ENCODE results near the gene KIAA1958. TPM values are rescaled to one million over a fixed set of nuclear protein-coding genes. Genes with fewer than 3 reads are reported as not detected.

Gene KIAA1958
- total RNA-seq, 1 experiment from 2014 or later, result 14.2 TPM

DNA sequence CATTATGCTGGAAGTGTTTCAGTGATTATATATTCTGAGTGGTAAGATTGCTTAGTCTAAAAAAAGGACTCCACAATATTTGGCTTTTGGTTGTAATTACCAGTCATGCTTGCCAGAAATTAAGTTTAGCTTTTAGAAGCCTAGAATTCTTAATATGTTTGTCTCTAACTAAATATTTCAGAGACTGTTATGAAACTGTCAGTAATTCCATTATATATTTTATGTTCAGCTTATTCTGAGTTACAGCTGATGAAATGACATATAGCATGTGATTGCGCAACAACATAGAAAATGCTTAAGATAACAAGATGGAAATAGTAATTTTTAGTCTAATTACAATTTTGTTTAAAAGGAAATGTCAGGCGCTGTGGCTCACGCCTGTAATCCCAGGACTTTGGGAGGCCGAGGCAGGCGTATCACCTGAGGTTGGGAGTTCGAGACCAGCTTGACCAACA is 44.2 kb downstream of the KIAA1958 start:
- DNase-seq, result no peak

DNA sequence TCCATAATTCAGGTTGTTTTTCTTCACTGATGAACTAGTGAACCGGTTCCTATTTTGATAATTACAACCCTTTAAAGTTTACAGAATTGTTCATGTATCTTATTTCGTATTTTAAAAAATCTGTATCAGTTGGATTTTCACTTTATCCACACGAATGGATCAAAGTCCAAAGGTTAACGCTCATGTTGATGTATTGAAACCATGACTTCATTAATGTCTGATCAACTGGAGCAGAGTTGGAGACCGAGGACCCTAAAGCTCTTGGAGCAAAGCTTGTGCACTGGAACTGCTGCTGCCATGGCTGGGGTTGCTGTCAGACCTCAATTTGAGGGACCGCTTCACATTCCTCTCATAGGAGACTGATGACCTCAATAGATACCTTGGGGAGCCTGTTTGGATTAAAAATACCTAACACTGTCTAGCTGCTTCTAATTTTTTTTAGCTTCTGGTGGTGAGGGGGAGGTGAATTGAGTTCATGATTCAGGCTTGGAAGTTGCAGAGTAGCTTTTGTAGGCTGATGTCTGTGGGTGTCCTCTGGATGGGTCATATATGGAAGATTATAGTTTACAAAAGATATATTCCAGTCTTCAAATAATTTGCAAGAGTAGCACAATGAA is 45.1 kb downstream of the KIAA1958 start:
- Histone ChIP-seq H3K36me3 (replicated peaks; ENCODE audit: control insufficient read depth, insufficient read depth, low read length) (no peaks in the 10 kb centered on the region), H3K4me3 (ENCODE audit: insufficient read depth, low read depth, low read length) (no peak overlapping the region), H3K27me3 (ENCODE audit: control insufficient read depth, insufficient read depth, low read length) (no peaks in the 10 kb centered on the region)
- no peak for DNase-seq

More for the DNA sequence above, 44.2 kb downstream of the KIAA1958 start:
- H3K4me3 ChIP-seq (ENCODE audit: insufficient read depth, low read depth, low read length), result no peak overlapping the region
- no peaks in the 10 kb centered on the region for H3K36me3 ChIP-seq (replicated peaks; ENCODE audit: control insufficient read depth, insufficient read depth, low read length)
- H3K27me3 ChIP-seq (ENCODE audit: control insufficient read depth, insufficient read depth, low read length), result no peaks in the 10 kb centered on the region

DNA sequence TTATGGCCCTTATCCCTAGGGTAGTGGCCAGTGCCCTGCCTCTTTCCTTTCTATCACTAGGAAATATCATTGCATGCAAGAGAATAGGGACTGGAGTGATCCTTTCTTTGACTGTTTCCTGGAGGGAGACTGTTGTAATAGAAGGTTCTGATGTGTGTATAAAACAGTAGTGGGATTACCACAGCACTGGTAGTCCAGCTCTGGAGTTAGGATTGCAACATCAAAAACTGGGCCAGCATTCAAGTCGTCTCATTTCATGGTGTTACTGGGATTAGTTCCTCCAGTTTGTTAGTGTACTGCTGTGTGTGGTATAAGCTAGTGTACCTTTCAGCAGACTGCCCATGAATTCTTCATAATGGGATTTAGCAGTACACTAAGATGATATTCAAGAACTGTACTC is 45.8 kb downstream of the KIAA1958 start:
- no peaks in the 10 kb centered on the region for H3K36me3 ChIP-seq (replicated peaks; ENCODE audit: control insufficient read depth, insufficient read depth, low read length)
- H3K4me3 ChIP-seq (ENCODE audit: insufficient read depth, low read depth, low read length), result no peak overlapping the region
- no peak for DNase-seq
- H3K27me3 ChIP-seq (ENCODE audit: control insufficient read depth, insufficient read depth, low read length), result no peaks in the 10 kb centered on the region

- Histone ChIP-seq H3K27me3 (ENCODE audit: control insufficient read depth, insufficient read depth, low read length) (no peaks in the 10 kb centered on the region), H3K4me3 (ENCODE audit: insufficient read depth, low read depth, low read length) (no peak overlapping the region), H3K36me3 (replicated peaks; ENCODE audit: control insufficient read depth, insufficient read depth, low read length) (no peaks in the 10 kb centered on the region)
- no peak for DNase-seq
These were observed 47.0 kb downstream of the KIAA1958 start for GRCh38 chr9:112533660-112534059.

DNA sequence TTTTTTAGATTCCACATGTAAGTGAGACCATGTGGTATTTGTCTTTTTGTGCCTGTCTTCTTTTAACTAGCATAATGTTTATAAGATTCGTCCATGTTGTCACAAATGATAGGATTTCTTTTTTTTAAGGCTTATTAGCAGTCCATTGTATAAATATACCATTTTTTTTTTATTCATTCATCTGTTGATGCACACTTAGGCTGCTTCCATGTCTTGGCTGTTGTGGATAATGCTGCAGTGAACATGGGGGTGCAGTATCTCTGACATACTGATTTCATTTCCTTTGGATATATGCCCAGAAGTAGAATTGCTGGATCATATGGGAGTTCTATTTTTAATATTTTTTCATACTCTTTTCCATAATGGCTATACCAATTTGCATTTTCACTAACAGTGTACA is 48.7 kb downstream of the KIAA1958 start:
- no peak for DNase-seq
- H3K4me3 ChIP-seq (ENCODE audit: insufficient read depth, low read depth, low read length), result no peak overlapping the region
- no peaks in the 10 kb centered on the region for H3K27me3 ChIP-seq (ENCODE audit: control insufficient read depth, insufficient read depth, low read length)
- no peaks in the 10 kb centered on the region for H3K36me3 ChIP-seq (replicated peaks; ENCODE audit: control insufficient read depth, insufficient read depth, low read length)

DNA sequence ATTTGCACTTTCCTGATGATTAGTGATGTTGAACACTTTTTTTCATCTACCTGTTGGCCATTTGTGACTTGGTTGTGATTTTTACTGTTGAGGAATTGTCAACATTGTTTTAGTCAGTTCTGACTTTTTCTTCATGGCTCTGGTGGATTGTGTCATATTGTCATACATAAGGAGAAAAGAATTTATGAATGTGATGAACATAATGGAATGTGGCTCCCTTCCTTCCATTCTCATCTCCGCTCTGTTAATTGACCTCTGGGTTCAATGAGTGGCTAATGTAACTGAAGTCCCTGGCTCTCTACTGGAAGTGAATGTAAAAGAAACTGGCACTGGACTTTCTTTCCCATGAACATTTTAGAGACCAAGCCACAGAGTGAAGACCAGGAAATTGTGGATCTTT is 49.2 kb downstream of the KIAA1958 start:
- DNase-seq, result no peak
- H3K36me3 ChIP-seq (replicated peaks; ENCODE audit: control insufficient read depth, insufficient read depth, low read length), result no peaks in the 10 kb centered on the region
- no peaks in the 10 kb centered on the region for H3K27me3 ChIP-seq (ENCODE audit: control insufficient read depth, insufficient read depth, low read length)
- H3K4me3 ChIP-seq (ENCODE audit: insufficient read depth, low read depth, low read length), result no peak overlapping the region

- DNase-seq, result no peak
- Histone ChIP-seq H3K4me3 (ENCODE audit: insufficient read depth, low read depth, low read length) (no peak overlapping the region), H3K27me3 (ENCODE audit: control insufficient read depth, insufficient read depth, low read length) (no peaks in the 10 kb centered on the region), H3K36me3 (replicated peaks; ENCODE audit: control insufficient read depth, insufficient read depth, low read length) (no peaks in the 10 kb centered on the region)
These were observed 50.9 kb downstream of the KIAA1958 start for GRCh38 chr9:112537561-112537960.

DNA sequence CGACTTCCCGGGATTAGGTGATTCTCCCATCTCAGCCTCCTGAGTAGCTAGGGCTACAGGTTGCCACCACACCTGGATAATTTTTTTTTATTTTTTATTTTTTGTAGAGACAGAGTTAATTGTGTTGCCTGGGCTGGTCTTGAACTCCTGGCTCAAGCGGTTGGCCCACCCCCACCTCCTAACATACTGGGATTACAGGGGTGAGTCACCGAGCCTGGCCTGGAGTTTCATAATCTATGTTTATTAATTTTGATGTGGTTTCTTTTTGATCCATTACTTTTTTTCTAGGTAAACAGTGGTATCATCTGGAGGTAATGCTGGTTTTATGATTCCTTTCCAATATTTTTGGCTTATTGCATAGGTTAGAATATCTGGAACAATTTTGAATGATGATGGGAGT is 54.2 kb downstream of the KIAA1958 start:
- no peak for DNase-seq
- H3K27me3 ChIP-seq (ENCODE audit: control insufficient read depth, insufficient read depth, low read length), result no peaks in the 10 kb centered on the region
- no peaks in the 10 kb centered on the region for H3K36me3 ChIP-seq (replicated peaks; ENCODE audit: control insufficient read depth, insufficient read depth, low read length)
- no peak overlapping the region for H3K4me3 ChIP-seq (ENCODE audit: insufficient read depth, low read depth, low read length)

DNA sequence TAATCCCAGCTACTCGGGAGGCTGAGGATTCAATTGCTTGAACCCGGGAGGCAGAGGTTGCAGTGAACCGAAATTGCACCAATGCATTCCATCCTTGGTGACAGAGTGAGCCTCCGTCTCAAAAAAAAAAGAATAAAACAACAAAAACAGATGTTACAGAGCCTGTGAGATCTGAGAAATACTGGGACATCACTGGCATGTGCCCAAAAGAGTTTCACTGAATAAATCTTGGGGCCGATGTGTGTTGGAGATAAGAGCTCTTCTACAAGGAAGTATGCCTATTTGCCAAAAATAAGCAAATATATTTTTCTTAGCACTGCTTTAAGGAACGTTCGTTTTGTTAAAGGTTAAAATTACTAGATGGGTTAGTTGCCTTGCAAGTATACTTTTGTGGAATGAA is 55.1 kb downstream of the KIAA1958 start:
- no peaks in the 10 kb centered on the region for H3K36me3 ChIP-seq (replicated peaks; ENCODE audit: control insufficient read depth, insufficient read depth, low read length)
- H3K4me3 ChIP-seq (ENCODE audit: insufficient read depth, low read depth, low read length), result no peak overlapping the region
- no peaks in the 10 kb centered on the region for H3K27me3 ChIP-seq (ENCODE audit: control insufficient read depth, insufficient read depth, low read length)
- no peak for DNase-seq

DNA sequence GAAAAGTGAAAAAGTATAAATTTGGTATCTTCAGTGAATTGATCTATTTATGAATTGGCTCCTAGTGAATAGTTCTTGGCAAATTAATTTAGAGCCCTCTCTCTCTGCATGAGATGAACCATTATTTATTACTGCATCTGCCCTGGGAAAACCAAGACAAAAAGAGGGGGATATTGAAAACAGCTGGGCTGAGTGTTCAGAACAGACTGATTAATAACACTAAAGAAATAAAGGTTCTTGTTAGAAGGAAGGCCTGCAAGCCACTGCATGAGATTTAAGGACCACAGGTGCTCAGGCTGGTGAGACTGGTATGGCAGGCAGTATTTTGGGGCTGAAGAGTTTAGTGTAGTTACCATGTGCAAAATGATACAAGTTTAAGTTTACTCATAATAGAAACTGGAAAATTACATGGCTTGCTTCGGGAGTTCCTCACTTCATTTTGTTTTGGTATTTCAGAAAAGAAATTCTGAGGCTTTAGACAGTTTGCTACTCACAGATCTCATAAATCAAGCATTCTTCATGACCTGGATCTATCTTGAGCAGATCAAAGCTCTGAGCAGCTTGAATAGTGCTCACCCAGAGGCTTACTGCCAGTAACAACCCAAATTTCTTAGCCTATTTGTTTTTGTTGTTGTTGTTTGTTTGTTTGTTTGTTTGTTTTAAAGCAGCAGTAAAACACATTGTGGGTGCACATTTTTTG is 56.1 kb downstream of the KIAA1958 start:
- Histone ChIP-seq H3K4me3 (ENCODE audit: insufficient read depth, low read depth, low read length) (no peak overlapping the region), H3K27me3 (ENCODE audit: control insufficient read depth, insufficient read depth, low read length) (no peaks in the 10 kb centered on the region), H3K36me3 (replicated peaks; ENCODE audit: control insufficient read depth, insufficient read depth, low read length) (no peaks in the 10 kb centered on the region)
- DNase-seq, result no peak

DNA sequence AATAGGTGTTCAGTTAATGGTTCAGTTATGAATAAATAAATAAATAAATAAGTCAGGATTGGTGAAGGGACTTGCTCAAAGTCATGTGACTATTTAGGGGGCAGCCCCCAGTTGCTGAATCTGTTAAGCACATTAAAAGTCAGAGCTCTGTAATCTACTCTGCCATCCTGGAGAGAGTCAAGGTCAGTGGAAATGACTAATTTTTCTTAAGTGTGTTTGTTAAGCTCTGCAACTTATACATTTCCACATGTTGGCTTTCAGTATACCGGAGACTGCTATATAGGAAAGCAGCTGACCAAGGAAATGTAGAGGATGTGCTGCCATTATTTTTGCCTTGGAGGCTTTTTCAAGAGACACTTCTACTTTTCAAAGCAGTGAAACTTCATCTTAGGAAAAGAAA is 57.9 kb downstream of the KIAA1958 start:
- no peaks in the 10 kb centered on the region for H3K27me3 ChIP-seq (ENCODE audit: control insufficient read depth, insufficient read depth, low read length)
- no peak overlapping the region for H3K4me3 ChIP-seq (ENCODE audit: insufficient read depth, low read depth, low read length)
- no peak for DNase-seq
- no peaks in the 10 kb centered on the region for H3K36me3 ChIP-seq (replicated peaks; ENCODE audit: control insufficient read depth, insufficient read depth, low read length)

GRCh38 chr9:112545237-112545636 is 58.6 kb downstream of the KIAA1958 start:
- H3K27me3 ChIP-seq (ENCODE audit: control insufficient read depth, insufficient read depth, low read length), result no peaks in the 10 kb centered on the region
- H3K4me3 ChIP-seq (ENCODE audit: insufficient read depth, low read depth, low read length), result no peak overlapping the region
- H3K36me3 ChIP-seq (replicated peaks; ENCODE audit: control insufficient read depth, insufficient read depth, low read length), result no peaks in the 10 kb centered on the region
- DNase-seq, result no peak

DNA sequence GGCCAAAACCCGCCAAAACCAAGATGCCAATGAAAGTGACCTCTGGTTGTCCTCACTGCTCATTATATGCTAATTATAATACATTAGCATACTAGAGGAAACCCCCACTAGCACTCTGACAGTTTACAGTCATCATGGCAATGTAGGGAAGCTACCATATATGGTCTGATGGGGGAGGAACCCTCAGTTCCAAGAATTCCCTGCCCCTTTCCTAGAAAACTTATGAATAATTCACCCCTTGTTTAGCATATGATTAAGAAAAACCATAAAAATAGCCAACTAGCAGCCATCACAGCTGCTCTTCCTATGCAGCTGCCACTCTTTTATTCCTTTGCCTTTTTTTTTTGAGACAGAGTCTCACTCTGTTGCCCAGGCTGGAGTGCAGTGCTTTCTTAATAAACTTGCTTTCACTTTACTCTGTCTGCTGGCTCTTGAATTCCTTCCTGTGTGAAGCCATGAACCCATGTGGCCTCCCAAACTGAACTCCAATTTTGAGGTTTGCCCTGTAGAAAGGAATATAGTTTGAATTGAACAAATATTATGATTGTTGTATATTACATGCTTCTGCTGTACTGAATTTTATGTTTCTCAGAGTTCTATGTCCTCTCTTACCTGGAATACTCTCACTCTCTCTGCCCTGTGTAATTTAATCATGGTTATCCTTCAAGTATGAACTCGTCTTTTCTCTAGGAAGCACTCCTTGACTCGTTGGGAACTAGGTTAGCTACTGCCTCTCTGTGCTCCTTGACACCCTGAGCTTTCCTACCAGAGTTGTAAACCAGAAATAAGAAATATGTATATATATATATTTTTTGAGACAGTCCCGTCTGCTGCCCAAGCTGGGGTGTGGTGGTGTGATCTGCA is 59.8 kb downstream of the KIAA1958 start:
- Histone ChIP-seq H3K36me3 (replicated peaks; ENCODE audit: control insufficient read depth, insufficient read depth, low read length) (no peaks in the 10 kb centered on the region), H3K27me3 (ENCODE audit: control insufficient read depth, insufficient read depth, low read length) (no peaks in the 10 kb centered on the region), H3K4me3 (ENCODE audit: insufficient read depth, low read depth, low read length) (no peak overlapping the region)
- DNase-seq, result no peak

- no peaks in the 10 kb centered on the region for H3K36me3 ChIP-seq (replicated peaks; ENCODE audit: control insufficient read depth, insufficient read depth, low read length)
- H3K4me3 ChIP-seq (ENCODE audit: insufficient read depth, low read depth, low read length), result no peak overlapping the region
- H3K27me3 ChIP-seq (ENCODE audit: control insufficient read depth, insufficient read depth, low read length), result no peaks in the 10 kb centered on the region
- DNase-seq, result no peak
These were observed 61.4 kb downstream of the KIAA1958 start for GRCh38 chr9:112548051-112548440.

Measured in H7 (cell line).